Left lung (tissue), 10 donors: ENCODE measurements around the gene SLC36A4. TPM values are rescaled to one million over a fixed set of nuclear protein-coding genes. Genes with fewer than 3 reads are reported as not detected.

Experiments
- ATAC-seq: fragments of 200-7000 bp; cut with Tn5 transposase; one replicate; pipeline ENCODE4 v1.9.1; 2020; ENCODE audit warnings: moderate library complexity
- DNase-seq, 4 donors: peaks; one replicate each; pipeline ENCODE4 v3.0.0-alpha.2; 2013 to 2020
- H3K27ac ChIP-seq, 2 donors: fragments of 200-600 bp; sonication (generic) in 1 of 2; one replicate each; pipeline versions ENCODE4 v1.5.0 to v1.8.0; 2020 to 2021
- H3K27me3 ChIP-seq, 2 donors: fragments of 200-600 bp; sonication (generic) in 1 of 2; one replicate each; pipeline versions ENCODE4 v1.5.0 to v1.8.0; 2020 to 2021
- H3K36me3 ChIP-seq, 2 donors: fragments of 200-600 bp; sonication (generic) in 1 of 2; one replicate each; pipeline versions ENCODE4 v1.5.0 to v1.8.0; 2020 to 2021
- H3K4me1 ChIP-seq, 2 donors: fragments of 200-600 bp; one replicate each; pipeline ENCODE4 v1.8.0; 2021
- H3K4me3 ChIP-seq, 2 donors: fragments of 200-600 bp; sonication (generic) in 1 of 2; one replicate each; pipeline versions ENCODE4 v1.5.0 to v1.8.0; 2020 to 2021; ENCODE audit warnings: mild to moderate bottlenecking in 1 of 2
- H3K9me3 ChIP-seq, 2 donors: fragments of 200-600 bp; sonication (generic) in 1 of 2; one replicate each; pipeline versions ENCODE4 v1.5.0 to v1.8.0; 2020 to 2021
- CTCF ChIP-seq, 2 donors: fragments of 200-600 bp; sonication (generic) in 1 of 2; IDR thresholded peaks; one replicate each; pipeline versions ENCODE4 v1.5.0 to v1.8.0; 2021; ENCODE audit warnings: antibody characterized with exemption in 2 of 2
- intact Hi-C, 2 donors: fragments of 100-400 bp; cut with DNase I; formaldehyde crosslinking; loops; one replicate each; pipeline versions ENCODE4 v1.11.2 to v1.14.2; 2022
- polyA plus RNA-seq, 6 donors: library from polyadenylated mRNA; unstranded; fragments of 120-200 nt; gene quantifications; one replicate each; pipeline ENCODE4 v1.2.1, GENCODE V29; 2013; ENCODE audit not compliant: insufficient read length in 6 of 6
- total RNA-seq, 2 donors: library from RNA; stranded (reverse); fragmentation: NEBNext Ultra II Directional; extraction: Animal tissue kit (Norgen Biotek cat#: 25700); gene quantifications; one replicate each; pipeline ENCODE4 v1.2.1, GENCODE V29; 2021
- donor health status: DM: no; HTN: yes; CAD: no.
- donor health status: DM: no; HTN: no; CAD: no.

Gene SLC36A4
- total and polyA plus RNA-seq, 8 donors, result 10.3 to 29.4 (median 19.0) TPM

- ATAC-seq (no peak), DNase-seq (no peak)
- Histone ChIP-seq H3K4me1 (no peaks in the 10 kb centered on the region), H3K4me3 (no peak overlapping the region), H3K27me3 (no peaks in the 10 kb centered on the region), H3K27ac (no peak overlapping the region), H3K36me3 (no peaks in the 10 kb centered on the region), H3K9me3 (no peaks in the 10 kb centered on the region)
- intact Hi-C loops, result no loop called here
- TF ChIP-seq CTCF (IDR thresholded peaks at IDR 0.05), result no peak
These were observed 23.7 kb upstream of the SLC36A4 start for GRCh38 chr11:93221539-93221938.

GRCh38 chr11:93220078-93220477, 22.3 kb upstream of the SLC36A4 start:
- no peaks in the 10 kb centered on the region for H3K9me3 ChIP-seq
- no peak overlapping the region for H3K4me3 ChIP-seq
- ATAC-seq, result no peak
- no peak for TF ChIP-seq CTCF (IDR thresholded peaks at IDR 0.05)
- DNase-seq, result no peak
- H3K4me1 ChIP-seq, result no peaks in the 10 kb centered on the region
- H3K36me3 ChIP-seq, result no peaks in the 10 kb centered on the region
- no peaks in the 10 kb centered on the region for H3K27me3 ChIP-seq
- intact Hi-C loops, result no loop called here
- H3K27ac ChIP-seq, result no peak overlapping the region

GRCh38 chr11:93219440-93219839, 21.6 kb upstream of the SLC36A4 start:
- DNase-seq (no peak), ATAC-seq (no peak)
- Histone ChIP-seq H3K36me3 (no peaks in the 10 kb centered on the region), H3K27ac (no peak overlapping the region), H3K4me1 (no peaks in the 10 kb centered on the region), H3K9me3 (no peaks in the 10 kb centered on the region), H3K4me3 (no peak overlapping the region), H3K27me3 (no peaks in the 10 kb centered on the region)
- TF ChIP-seq CTCF (IDR thresholded peaks at IDR 0.05), result no peak
- intact Hi-C loops, result no loop called here

GRCh38 chr11:93216511-93217101, 18.8 kb upstream of the SLC36A4 start:
- no peaks in the 10 kb centered on the region for H3K36me3 ChIP-seq
- no peaks in the 10 kb centered on the region for H3K27me3 ChIP-seq
- peak; percentile 95 for ATAC-seq
- no peak for TF ChIP-seq CTCF (IDR thresholded peaks at IDR 0.05)
- intact Hi-C loops, result no loop called here
- no peak overlapping the region for H3K4me3 ChIP-seq
- no peaks in the 10 kb centered on the region for H3K9me3 ChIP-seq
- no peak overlapping the region for H3K27ac ChIP-seq
- H3K4me1 ChIP-seq, result no peaks in the 10 kb centered on the region
- no peak for DNase-seq

- no peaks in the 10 kb centered on the region for H3K4me1 ChIP-seq
- no peak for DNase-seq
- ATAC-seq, result no peak
- H3K9me3 ChIP-seq, result peaks cover 0 to 8% of the 10 kb centered on the region in 2 donors
- H3K4me3 ChIP-seq, result no peak overlapping the region
- TF ChIP-seq CTCF (IDR thresholded peaks at IDR 0.05), result no peak
- intact Hi-C loops, result no loop called here
- no peaks in the 10 kb centered on the region for H3K36me3 ChIP-seq
- no peak overlapping the region for H3K27ac ChIP-seq
- no peaks in the 10 kb centered on the region for H3K27me3 ChIP-seq
These were observed 15.8 kb upstream of the SLC36A4 start for GRCh38 chr11:93213622-93214021.
